Measurements from ENCODE around the gene POF1B.

POF1B gene
- long read RNA-seq: 0 reads

- no peak for DNase-seq (ENCODE audit: low read depth in 1 of 2, low spot score in 1 of 2)
- no peak within 1 kb of the TSS for H3K4me3 ChIP-seq (replicated peaks; ENCODE audit: insufficient read depth, low read length)
- H3K27me3 ChIP-seq (ENCODE audit: insufficient read depth, poor library complexity, severe bottlenecking): no peaks in the 10 kb centered on the region
- no peak within 1 kb of the TSS for H3K27ac ChIP-seq (replicated peaks)
- TF ChIP-seq CTCF (IDR thresholded peaks at IDR 0.05; ENCODE audit: insufficient read depth, low read length) (no peak), POLR2AphosphoS5 (IDR thresholded peaks at IDR 0.05; ENCODE audit: low read depth) (no peak), GABPA (IDR thresholded peaks at IDR 0.05; ENCODE audit: low read depth) (no peak), REST (IDR thresholded peaks at IDR 0.05; ENCODE audit: insufficient replicate concordance, low read depth) (no peak), SPI1 (IDR thresholded peaks at IDR 0.05; ENCODE audit: borderline replicate concordance, low read depth) (no peak)
Observed at GRCh38 chrX:85379174-85379907, at the start of gene POF1B. POF1B (minus strand) TSS chrX:85379665; CDS start chrX:85379454, 211 bp downstream.

- Histone ChIP-seq H3K27ac (replicated peaks) (no peak overlapping the region), H3K4me3 (replicated peaks; ENCODE audit: insufficient read depth, low read length) (no peak overlapping the region)
- TF ChIP-seq CTCF (IDR thresholded peaks at IDR 0.05; ENCODE audit: insufficient read depth, low read length) (no peak), SPI1 (IDR thresholded peaks at IDR 0.05; ENCODE audit: borderline replicate concordance, low read depth) (no peak), POLR2AphosphoS5 (IDR thresholded peaks at IDR 0.05; ENCODE audit: low read depth) (no peak), GABPA (IDR thresholded peaks at IDR 0.05; ENCODE audit: low read depth) (no peak), REST (IDR thresholded peaks at IDR 0.05; ENCODE audit: insufficient replicate concordance, low read depth) (no peak)
Observed at GRCh38 chrX:85429066-85429465, 49.6 kb upstream of the POF1B start.

GRCh38 chrX:85419293-85419692, 39.8 kb upstream of the POF1B start:
- no peak for DNase-seq (ENCODE audit: low read depth in 1 of 2, low spot score in 1 of 2)
- Histone ChIP-seq H3K27ac (replicated peaks) (no peak overlapping the region), H3K27me3 (ENCODE audit: insufficient read depth, poor library complexity, severe bottlenecking) (no peaks in the 10 kb centered on the region), H3K4me3 (replicated peaks; ENCODE audit: insufficient read depth, low read length) (no peak overlapping the region)
- TF ChIP-seq POLR2AphosphoS5 (IDR thresholded peaks at IDR 0.05; ENCODE audit: low read depth) (no peak), SPI1 (IDR thresholded peaks at IDR 0.05; ENCODE audit: borderline replicate concordance, low read depth) (no peak), REST (IDR thresholded peaks at IDR 0.05; ENCODE audit: insufficient replicate concordance, low read depth) (no peak), GABPA (IDR thresholded peaks at IDR 0.05; ENCODE audit: low read depth) (no peak), CTCF (IDR thresholded peaks at IDR 0.05; ENCODE audit: insufficient read depth, low read length) (no peak)

More at GRCh38 chrX:85429066-85429465, 49.6 kb upstream of the POF1B start:
- H3K27me3 ChIP-seq (ENCODE audit: insufficient read depth, poor library complexity, severe bottlenecking): no peaks in the 10 kb centered on the region
- no peak for DNase-seq (ENCODE audit: low read depth in 1 of 2, low spot score in 1 of 2)

Data from HL-60 (cell line).